SK-N-MC (cell line): Measurements from ENCODE around the gene MARK3.

Experiments
- EZH2 ChIP-seq: fragments of 200-600 bp; sonication (generic); IDR thresholded peaks from one replicate; pipeline ENCODE4 v1.6.1; 2017; ENCODE audit warnings: antibody characterized with exemption
- FOXP2 ChIP-seq: optimal IDR thresholded peaks from 2 replicates; pipeline ENCODE3; 2011; ENCODE audit warnings: mild to moderate bottlenecking, moderate library complexity; ENCODE audit not compliant: insufficient read depth; ENCODE audit errors: extremely low read length, control extremely low read depth
- POLR2AphosphoS5 ChIP-seq: IDR thresholded peaks from 2 replicates; pipeline ENCODE4 v1.6.1; 2012; ENCODE audit warnings: mild to moderate bottlenecking, low read depth, low read length, borderline replicate concordance

DNA sequence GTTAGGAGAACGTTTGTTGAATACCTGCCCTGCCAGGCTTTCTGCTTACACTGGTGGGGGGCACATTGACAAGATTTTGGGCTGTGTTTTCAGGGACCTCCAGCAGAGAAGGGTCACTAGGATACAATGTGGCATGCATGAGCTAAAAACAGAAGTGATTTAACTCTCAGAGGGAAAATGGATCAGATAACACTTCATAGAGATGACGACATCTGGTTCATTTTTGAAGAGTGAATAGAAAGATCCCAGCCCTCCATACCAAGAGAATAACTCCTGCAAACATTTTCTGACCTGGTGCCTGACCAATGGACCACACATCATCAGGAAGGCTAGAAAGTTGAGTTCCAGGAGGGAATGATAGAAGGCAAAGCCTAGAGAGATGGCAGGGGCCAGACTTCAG, 103.7 kb downstream of the MARK3 start:
- TF ChIP-seq EZH2 (no peak), POLR2AphosphoS5 (no peak), FOXP2 (no peak)
